HG03565 (cell line): ENCODE results near the gene NCCRP1.

ENCODE experiments used
- ATAC-seq: cut with Tn5 transposase; IDR thresholded peaks from one replicate; pipeline ENCODE4 v1.9.1; 2021; ENCODE audit warnings: mild to moderate bottlenecking, moderate library complexity; ENCODE audit not compliant: unreplicated experiment

The NCCRP1 gene

GRCh38 chr19:39164289-39164688, 32.5 kb upstream of the NCCRP1 start:
- ATAC-seq: no peak

GRCh38 chr19:39165857-39166256, 30.9 kb upstream of the NCCRP1 start:
- ATAC-seq: no peak

- ATAC-seq: no peak
These were observed 30.0 kb upstream of the NCCRP1 start for GRCh38 chr19:39166571-39167391.

- ATAC-seq: no peak
These were observed 29.1 kb upstream of the NCCRP1 start for GRCh38 chr19:39167461-39168257.

GRCh38 chr19:39168258-39169142, 28.3 kb upstream of the NCCRP1 start:
- ATAC-seq: no peak

- ATAC-seq: no peak
These were observed 27.5 kb upstream of the NCCRP1 start for GRCh38 chr19:39169143-39169810.

GRCh38 chr19:39170386-39171231, 26.2 kb upstream of the NCCRP1 start:
- ATAC-seq: no peak

- no peak for ATAC-seq
These were observed 25.0 kb upstream of the NCCRP1 start for GRCh38 chr19:39171479-39172465.

- no peak for ATAC-seq
These were observed 23.9 kb upstream of the NCCRP1 start for GRCh38 chr19:39172700-39173501.

- no peak for ATAC-seq
These were observed 23.2 kb upstream of the NCCRP1 start for GRCh38 chr19:39173502-39173991.

- no peak for ATAC-seq
These were observed 22.6 kb upstream of the NCCRP1 start for GRCh38 chr19:39174142-39174541.

- ATAC-seq: no peak
These were observed 21.9 kb upstream of the NCCRP1 start for GRCh38 chr19:39174558-39175544.

- no peak for ATAC-seq
These were observed 21.2 kb upstream of the NCCRP1 start for GRCh38 chr19:39175564-39175963.

- no peak for ATAC-seq
These were observed 19.6 kb upstream of the NCCRP1 start for GRCh38 chr19:39177110-39177699.

GRCh38 chr19:39177736-39178135, 19.0 kb upstream of the NCCRP1 start:
- ATAC-seq: no peak
